Endothelial cell of umbilical vein (primary cell): ENCODE results near the gene PGAM2. TPM values are rescaled to one million over a fixed set of nuclear protein-coding genes. Genes with fewer than 3 reads are reported as not detected.

ENCODE experiments used
- BruUV-seq: library from RNA; stranded (reverse); fragments of 400-500 nt; replicated peaks from 2 replicates; lab custom pipeline; 2021; lab: Mats Ljungman, UMichigan
- CTCF ChIA-PET: fragments of 300-600, 350-600 bp; sonication (Branson Sonifier 250); formaldehyde crosslinking; loops from one replicate; lab custom pipeline; 2021; ENCODE audit warnings: antibody characterized with exemption, inconsistent platforms; lab: Charles Lee
- POLR2A ChIA-PET: fragments of 300-600, 350-600 bp; sonication (Branson Sonifier 250); formaldehyde crosslinking; loops from one replicate; lab custom pipeline; 2021; ENCODE audit warnings: antibody characterized with exemption, inconsistent platforms; lab: Charles Lee
- DNase-seq: peaks from one replicate; pipeline ENCODE4 v3.0.0-alpha.2; 2011; ENCODE audit warnings: low read depth, low spot score
- FAIRE-seq: peaks from 2 replicates; lab custom pipeline; 2011; peaks lifted over from hg19 to GRCh38; lab: Jason Lieb, UNC
- H2AFZ ChIP-seq: 2 replicates; pipeline ENCODE4 v1.6.0; 2012; ENCODE audit warnings: low read depth, low read length, control low read depth, inconsistent platforms
- H3K27ac ChIP-seq: 2 replicates; pipeline ENCODE4 v1.5.1; 2011; ENCODE audit warnings: low read depth, mild to moderate bottlenecking, control low read depth, low read length, moderate library complexity; ENCODE audit not compliant: insufficient read depth
- H3K27me3 ChIP-seq, 2 experiments: 2 replicates each; pipeline versions ENCODE4 v1.6.0 to v1.6.1; 2011; ENCODE audit warnings: low read length in 2 of 2, mixed read lengths in 1 of 2; ENCODE audit not compliant: control insufficient read depth in 2 of 2, insufficient read depth in 2 of 2
- H3K36me3 ChIP-seq, 2 experiments: 2 replicates in 1 of 2; 3 replicates in 1 of 2; pipeline ENCODE4 v1.5.1; 2011; ENCODE audit warnings: low read length in 2 of 2, mild to moderate bottlenecking in 1 of 2, moderate library complexity in 1 of 2; ENCODE audit not compliant: control insufficient read depth in 2 of 2, insufficient read depth in 2 of 2; ENCODE audit errors: extremely low read depth in 1 of 2
- H3K4me1 ChIP-seq: 3 replicates; pipeline ENCODE4 v1.5.1; 2011; ENCODE audit warnings: mild to moderate bottlenecking, low read length; ENCODE audit not compliant: control insufficient read depth, insufficient read depth; ENCODE audit errors: extremely low read depth
- H3K4me2 ChIP-seq: 2 replicates; pipeline ENCODE4 v1.6.1; 2011; ENCODE audit warnings: low read length, control low read depth, mixed read lengths; ENCODE audit not compliant: insufficient read depth
- H3K4me3 ChIP-seq, 3 experiments: fragments of 200-600 bp in 1 of 3; sonication (generic), shearing (Covaris generic) in 1 of 3; replicated peaks in 1 of 3; 2 replicates each; pipeline ENCODE4 v1.5.1; 2011 to 2016; ENCODE audit warnings: control low read depth in 3 of 3, low read length in 3 of 3, mild to moderate bottlenecking in 2 of 3, inconsistent platforms in 1 of 3, low read depth in 1 of 3, moderate library complexity in 1 of 3; ENCODE audit not compliant: insufficient read depth in 1 of 3
- H3K79me2 ChIP-seq: 2 replicates; pipeline ENCODE4 v1.6.0; 2012; ENCODE audit warnings: low read length, inconsistent platforms; ENCODE audit not compliant: control insufficient read depth, insufficient read depth
- H3K9ac ChIP-seq: replicated peaks from 2 replicates; pipeline ENCODE3; 2011; ENCODE audit warnings: low read length, control low read depth; ENCODE audit not compliant: insufficient read depth; ENCODE audit errors: extremely low read depth
- H3K9me1 ChIP-seq: replicated peaks from 3 replicates; pipeline ENCODE4 v1.6.0; 2011; ENCODE audit warnings: mild to moderate bottlenecking, low read length; ENCODE audit not compliant: control insufficient read depth, insufficient read depth; ENCODE audit errors: extremely low read depth
- H3K9me3 ChIP-seq: replicated peaks from 2 replicates; pipeline ENCODE4 v1.5.1; 2012; ENCODE audit warnings: low read length, inconsistent platforms; ENCODE audit not compliant: control insufficient read depth, insufficient read depth
- H4K20me1 ChIP-seq: replicated peaks from 2 replicates; pipeline ENCODE3; 2011; ENCODE audit warnings: mild to moderate bottlenecking, low read length; ENCODE audit not compliant: control insufficient read depth, insufficient read depth; ENCODE audit errors: extremely low read depth
- CTCF ChIP-seq, 2 donors: IDR thresholded peaks; 1 replicate in 1 of 2; 2 replicates in 1 of 2; pipeline ENCODE4 v1.5.1; 2011; ENCODE audit warnings: low read length in 2 of 2, mild to moderate bottlenecking in 2 of 2, moderate library complexity in 2 of 2, control low read depth in 1 of 2, inconsistent platforms in 1 of 2, low read depth in 1 of 2; ENCODE audit not compliant: insufficient read depth in 1 of 2; ENCODE audit errors: extremely low read depth in 1 of 2
- EZH2 ChIP-seq: IDR thresholded peaks from 2 replicates; pipeline ENCODE4 v1.6.1; 2012; ENCODE audit warnings: borderline replicate concordance, low read depth, mild to moderate bottlenecking, moderate library complexity, low read length, inconsistent platforms; ENCODE audit not compliant: severe bottlenecking
- FOS ChIP-seq: IDR thresholded peaks from 2 replicates; pipeline ENCODE4 v1.6.1; 2011; ENCODE audit warnings: mild to moderate bottlenecking, low read length, moderate library complexity, borderline replicate concordance; ENCODE audit not compliant: insufficient read depth
- GATA2 ChIP-seq: IDR thresholded peaks from 2 replicates; pipeline ENCODE4 v1.7.0; 2011; ENCODE audit warnings: low read depth, mild to moderate bottlenecking, moderate library complexity, mixed read lengths, low read length; ENCODE audit not compliant: insufficient read length, insufficient read depth
- JUN ChIP-seq: IDR thresholded peaks from 2 replicates; pipeline ENCODE4 v1.6.1; 2011; ENCODE audit warnings: borderline replicate concordance, low read depth; ENCODE audit not compliant: insufficient read length, insufficient read depth
- MAX ChIP-seq: IDR thresholded peaks from 2 replicates; pipeline ENCODE4 v1.6.1; 2011; ENCODE audit not compliant: insufficient read depth, insufficient read length
- MYC ChIP-seq: IDR thresholded peaks from one replicate; pipeline ENCODE4 v1.6.1; 2011; ENCODE audit warnings: mild to moderate bottlenecking, low read depth, low read length
- POLR2A ChIP-seq: IDR thresholded peaks from 2 replicates; pipeline ENCODE4 v1.6.1; 2012; ENCODE audit warnings: low read depth, mild to moderate bottlenecking, control low read depth, low read length
- POLR2AphosphoS5 ChIP-seq: IDR thresholded peaks from 2 replicates; pipeline ENCODE4 v1.6.1; 2012; ENCODE audit warnings: low read depth, mild to moderate bottlenecking, control low read depth, low read length, moderate library complexity; ENCODE audit not compliant: insufficient read depth
- dilution Hi-C: fragments of 300-500 bp; cut with MboI; formaldehyde crosslinking; loops from one replicate; pipeline ENCODE4 v1.15.0; 2019; ENCODE audit warnings: low sequenced_read_pairs; ENCODE audit not compliant: extremely low pct_ligation_motif_present
- intact Hi-C: fragments of 100-400 bp; cut with micrococcal nuclease; formaldehyde crosslinking; loops from one replicate; pipeline ENCODE4 v1.10.0; 2022
- polyA plus RNA-seq, 4 experiments: library from polyadenylated mRNA; depleted of rRNA in 3 of 4; stranded (reverse) in 3 of 4; unstranded in 1 of 4; fragments of >200 nt; gene quantifications; 2 replicates each; pipeline versions ENCODE4 v1.2.1 to v1.2.3, GENCODE V29; 2011 to 2012; ENCODE audit warnings: missing spikeins in 1 of 4
- total RNA-seq: library from RNA; stranded (reverse); gene quantifications from 2 replicates; pipeline ENCODE4 v1.2.3, GENCODE V29; 2021

The PGAM2 gene
- total and polyA plus RNA-seq, 2 donors (not counting 3 experiments of a cell fraction or from before 2014, with no cell fraction given), result 0.19 TPM; not detected in 1

- Histone ChIP-seq H3K36me3 (peaks cover 0 to 21% of the 10 kb centered on the region in 2 experiments), H3K4me2 (no peak overlapping the region), H3K4me1 (peaks cover 27% of the 10 kb centered on the region), H3K4me3 (no peak overlapping the region), H3K27ac (no peak overlapping the region), H3K9ac (no peak overlapping the region), H3K27me3 (no peaks in the 10 kb centered on the region), H2AFZ (no peak overlapping the region), H3K79me2 (no peaks in the 10 kb centered on the region), H4K20me1 (no peaks in the 10 kb centered on the region), H3K9me1 (no peaks in the 10 kb centered on the region), H3K9me3 (no peaks in the 10 kb centered on the region)
- ChIA-PET POLR2A (no interaction called here), CTCF (interaction anchor here (1.6 to 1.8 kb wide), 2 partner anchors 30 to 121 kb away, joined by 5 to 6 read pairs; partner anchors contain the start of gene AEBP1)
- dilution Hi-C loops, result no loop called here
- FAIRE-seq (no peak), DNase-seq (no peak)
- no TSS peak for BruUV-seq
- intact Hi-C loops, result no loop called here
- TF ChIP-seq EZH2 (no peak), POLR2AphosphoS5 (no peak), CTCF (IDR thresholded peaks at IDR 0.05; ENCODE audit: extremely low read depth in 1 of 2, insufficient read depth in 1 of 2, low read depth in 1 of 2, low read length in 2 of 2) (no peak), GATA2 (no peak), MAX (no peak), MYC (no peak), JUN (no peak), POLR2A (no peak), FOS (no peak)
These were observed 10.1 kb upstream of the PGAM2 start for GRCh38 chr7:44075296-44076075.
